HepG2 (cell line): ENCODE data around the gene PSMC2. TPM values are rescaled to one million over a fixed set of nuclear protein-coding genes. Genes with fewer than 3 reads are reported as not detected.

Experiments used
- FOXK2 ChIP-seq: fragments of 450-650 bp; IDR thresholded peaks from 2 replicates; pipeline ENCODE4 v1.6.1; 2016
- KLF9 ChIP-seq: IDR thresholded peaks from 2 replicates; pipeline ENCODE4 v1.6.1; 2016; ENCODE audit warnings: low read depth
- NCOA2 ChIP-seq: sonication (generic); formaldehyde crosslinking; IDR thresholded peaks from 2 replicates; pipeline ENCODE4 v1.8.0; 2022; ENCODE audit warnings: inconsistent platforms
- NFE2L1 ChIP-seq: sonication (generic); formaldehyde crosslinking; IDR thresholded peaks from 2 replicates; pipeline ENCODE4 v1.4.0; 2020; ENCODE audit warnings: missing genetic modification reagents, mild to moderate bottlenecking, borderline replicate concordance
- REPIN1 ChIP-seq: sonication (generic); formaldehyde crosslinking; IDR thresholded peaks from 2 replicates; pipeline ENCODE4 v1.8.0; 2022; ENCODE audit warnings: missing genetic modification reagents, low read depth, mild to moderate bottlenecking, borderline replicate concordance
- SMC3 ChIP-seq: IDR thresholded peaks from 2 replicates; pipeline ENCODE4 v1.6.1; 2011; ENCODE audit warnings: low read length, improper control_type of control experiment
- SRSF9 ChIP-seq: fragments of 200-400 bp; formaldehyde crosslinking; IDR thresholded peaks from 2 replicates; pipeline ENCODE4 v1.6.1; 2018; ENCODE audit warnings: borderline replicate concordance, mild to moderate bottlenecking, low read depth, low read length; ENCODE audit not compliant: insufficient read depth, poor library complexity, severe bottlenecking
- TAF1 ChIP-seq: sonication (generic); formaldehyde crosslinking; IDR thresholded peaks from 2 replicates; pipeline ENCODE4 v1.4.0; 2020; ENCODE audit warnings: missing genetic modification reagents
- ZBTB42 ChIP-seq: sonication (generic); formaldehyde crosslinking; IDR thresholded peaks from 2 replicates; pipeline ENCODE4 v1.5.0; 2020; ENCODE audit warnings: mild to moderate bottlenecking, missing genetic modification reagents
- ZNF251 ChIP-seq: sonication (generic); formaldehyde crosslinking; IDR thresholded peaks from 2 replicates; pipeline ENCODE4 v1.9.0; 2021; ENCODE audit warnings: mild to moderate bottlenecking, missing genetic modification reagents
- ZNF331 ChIP-seq: sonication (generic); formaldehyde crosslinking; IDR thresholded peaks from 2 replicates; pipeline ENCODE4 v1.4.0; 2020; ENCODE audit warnings: missing genetic modification reagents
- ZNF430 ChIP-seq: sonication (generic); formaldehyde crosslinking; IDR thresholded peaks from 2 replicates; pipeline ENCODE4 v1.9.0; 2021; ENCODE audit warnings: mild to moderate bottlenecking, missing genetic modification reagents
- ZNF564 ChIP-seq: sonication (generic); formaldehyde crosslinking; IDR thresholded peaks from 2 replicates; pipeline ENCODE4 v1.8.1; 2023; ENCODE audit warnings: mild to moderate bottlenecking, missing genetic modification reagents
- ZNF878 ChIP-seq: sonication (generic); formaldehyde crosslinking; IDR thresholded peaks from 2 replicates; pipeline ENCODE4 v1.8.1; 2023; ENCODE audit warnings: mild to moderate bottlenecking, missing genetic modification reagents, moderate library complexity
- polyA plus RNA-seq, 8 experiments: library from polyadenylated mRNA; depleted of rRNA in 3 of 8; stranded (reverse) in 7 of 8; unstranded in 1 of 8; fragments of >200 nt; fragmentation: Illumina TruSeq in 4 of 8; extraction: Trizol in 4 of 8; gene quantifications; 2 replicates each; pipeline versions ENCODE4 v1.2.1 to v1.2.3, GENCODE V29; 2011 to 2016; ENCODE audit warnings: low read depth in 4 of 8, missing spikeins in 1 of 8, mixed read lengths in 1 of 8; ENCODE audit not compliant: insufficient read depth in 1 of 8
- total RNA-seq, 5 experiments: library from RNA; depleted of rRNA; stranded (reverse); fragments of >200 nt; fragmentation: Illumina TruSeq; extraction: Trizol; gene quantifications; 2 replicates each; pipeline ENCODE4 v1.2.3, GENCODE V29; 2016; ENCODE audit warnings: low read depth in 1 of 5
- TF ChIP-seq, protein P1 (sequence below): sonication (generic); formaldehyde crosslinking; IDR thresholded peaks from 2 replicates; pipeline ENCODE4 v1.5.1; 2020; ENCODE audit warnings: mild to moderate bottlenecking, missing genetic modification reagents, borderline replicate concordance
- TF ChIP-seq, protein P2 (sequence below): sonication (generic); formaldehyde crosslinking; IDR thresholded peaks from 2 replicates; pipeline ENCODE4 v1.9.0; 2021; ENCODE audit warnings: missing genetic modification reagents, borderline replicate concordance
- TF ChIP-seq, protein P3 (sequence below): IDR thresholded peaks from 2 replicates; pipeline ENCODE4 v1.6.1; 2018; ENCODE audit warnings: missing genetic modification reagents, mild to moderate bottlenecking, missing compliant biosample characterization
- TF ChIP-seq, protein P4 (sequence below): sonication (generic); formaldehyde crosslinking; IDR thresholded peaks from 2 replicates; pipeline ENCODE4 v1.4.0; 2020; ENCODE audit warnings: mild to moderate bottlenecking, missing genetic modification reagents
- TF ChIP-seq, protein P5 (sequence below): sonication (generic); formaldehyde crosslinking; IDR thresholded peaks from 2 replicates; pipeline ENCODE4 v1.4.0; 2020; ENCODE audit warnings: missing genetic modification reagents

Gene PSMC2
- total and polyA plus RNA-seq, 2 of the 13 experiments (the other 11 are each of a cell fraction or from before 2014, with no cell fraction given), result 89.9 to 181 TPM

DNA sequence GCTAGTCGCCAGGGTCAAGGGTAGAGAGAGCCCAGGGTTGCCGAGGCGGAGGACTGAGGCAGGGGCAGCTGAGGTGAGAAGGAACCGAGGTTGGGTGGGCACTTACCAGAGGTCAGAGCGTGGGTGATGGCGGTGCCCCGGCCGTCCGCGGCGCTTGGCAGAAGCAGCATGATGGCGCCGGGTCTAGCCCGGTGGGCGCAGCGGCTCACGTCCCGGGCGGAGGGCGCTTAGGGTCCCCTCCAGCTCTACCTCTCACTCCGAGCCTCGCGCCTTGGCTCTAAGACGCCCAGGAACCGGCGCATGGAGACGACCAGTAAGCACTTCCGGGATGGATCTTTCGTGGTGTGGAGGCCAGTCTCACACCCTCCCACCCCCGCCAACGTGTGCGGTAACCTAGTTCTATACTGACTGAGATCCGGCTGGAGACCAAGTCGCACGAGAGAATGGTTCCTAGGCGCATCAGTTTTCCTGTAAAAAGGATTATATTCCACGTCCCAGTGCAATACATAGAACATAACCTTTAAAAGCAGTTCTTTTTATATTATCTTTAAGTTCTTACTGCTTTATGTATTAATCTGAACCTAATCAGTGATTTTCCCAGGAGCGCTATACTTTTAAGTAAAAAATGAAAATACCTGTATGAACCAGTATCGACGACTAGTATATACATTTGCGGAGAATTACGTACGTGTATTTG is 2.8 kb upstream of the PSMC2 start, which contains the start of gene DNAJC2 (continued):
- TF ChIP-seq REPIN1 (CRISPR knock-in tag) (peak; percentile 74; the same call in 1 of the 2 replicates), ZNF564 (CRISPR knock-in tag) (peak; percentile 70), ZNF878 (CRISPR knock-in tag) (peak; percentile 89), NCOA2 (CRISPR knock-in tag) (peak; percentile 44; the same call in 1 of the 2 replicates), ZNF430 (no peak), KLF9 (no peak), FOXK2 (no peak), SMC3 (no peak), SRSF9 (no peak), ZNF251 (CRISPR knock-in tag) (no peak), NFE2L1 (CRISPR knock-in tag) (no peak), TAF1 (peak; percentile 94), ZNF331 (peak; percentile 92), ZBTB42 (CRISPR knock-in tag) (peak; percentile 78; the same call in 1 of the 2 replicates)
- TF ChIP-seq, protein P1, sequence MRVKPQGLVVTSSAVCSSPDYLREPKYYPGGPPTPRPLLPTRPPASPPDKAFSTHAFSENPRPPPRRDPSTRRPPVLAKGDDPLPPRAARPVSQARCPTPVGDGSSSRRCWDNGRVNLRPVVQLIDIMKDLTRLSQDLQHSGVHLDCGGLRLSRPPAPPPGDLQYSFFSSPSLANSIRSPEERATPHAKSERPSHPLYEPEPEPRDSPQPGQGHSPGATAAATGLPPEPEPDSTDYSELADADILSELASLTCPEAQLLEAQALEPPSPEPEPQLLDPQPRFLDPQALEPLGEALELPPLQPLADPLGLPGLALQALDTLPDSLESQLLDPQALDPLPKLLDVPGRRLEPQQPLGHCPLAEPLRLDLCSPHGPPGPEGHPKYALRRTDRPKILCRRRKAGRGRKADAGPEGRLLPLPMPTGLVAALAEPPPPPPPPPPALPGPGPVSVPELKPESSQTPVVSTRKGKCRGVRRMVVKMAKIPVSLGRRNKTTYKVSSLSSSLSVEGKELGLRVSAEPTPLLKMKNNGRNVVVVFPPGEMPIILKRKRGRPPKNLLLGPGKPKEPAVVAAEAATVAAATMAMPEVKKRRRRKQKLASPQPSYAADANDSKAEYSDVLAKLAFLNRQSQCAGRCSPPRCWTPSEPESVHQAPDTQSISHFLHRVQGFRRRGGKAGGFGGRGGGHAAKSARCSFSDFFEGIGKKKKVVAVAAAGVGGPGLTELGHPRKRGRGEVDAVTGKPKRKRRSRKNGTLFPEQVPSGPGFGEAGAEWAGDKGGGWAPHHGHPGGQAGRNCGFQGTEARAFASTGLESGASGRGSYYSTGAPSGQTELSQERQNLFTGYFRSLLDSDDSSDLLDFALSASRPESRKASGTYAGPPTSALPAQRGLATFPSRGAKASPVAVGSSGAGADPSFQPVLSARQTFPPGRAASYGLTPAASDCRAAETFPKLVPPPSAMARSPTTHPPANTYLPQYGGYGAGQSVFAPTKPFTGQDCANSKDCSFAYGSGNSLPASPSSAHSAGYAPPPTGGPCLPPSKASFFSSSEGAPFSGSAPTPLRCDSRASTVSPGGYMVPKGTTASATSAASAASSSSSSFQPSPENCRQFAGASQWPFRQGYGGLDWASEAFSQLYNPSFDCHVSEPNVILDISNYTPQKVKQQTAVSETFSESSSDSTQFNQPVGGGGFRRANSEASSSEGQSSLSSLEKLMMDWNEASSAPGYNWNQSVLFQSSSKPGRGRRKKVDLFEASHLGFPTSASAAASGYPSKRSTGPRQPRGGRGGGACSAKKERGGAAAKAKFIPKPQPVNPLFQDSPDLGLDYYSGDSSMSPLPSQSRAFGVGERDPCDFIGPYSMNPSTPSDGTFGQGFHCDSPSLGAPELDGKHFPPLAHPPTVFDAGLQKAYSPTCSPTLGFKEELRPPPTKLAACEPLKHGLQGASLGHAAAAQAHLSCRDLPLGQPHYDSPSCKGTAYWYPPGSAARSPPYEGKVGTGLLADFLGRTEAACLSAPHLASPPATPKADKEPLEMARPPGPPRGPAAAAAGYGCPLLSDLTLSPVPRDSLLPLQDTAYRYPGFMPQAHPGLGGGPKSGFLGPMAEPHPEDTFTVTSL, result 0 out of 2 replicates have a peak, but pooled peaks have one; percentile 63
- TF ChIP-seq, protein P2, sequence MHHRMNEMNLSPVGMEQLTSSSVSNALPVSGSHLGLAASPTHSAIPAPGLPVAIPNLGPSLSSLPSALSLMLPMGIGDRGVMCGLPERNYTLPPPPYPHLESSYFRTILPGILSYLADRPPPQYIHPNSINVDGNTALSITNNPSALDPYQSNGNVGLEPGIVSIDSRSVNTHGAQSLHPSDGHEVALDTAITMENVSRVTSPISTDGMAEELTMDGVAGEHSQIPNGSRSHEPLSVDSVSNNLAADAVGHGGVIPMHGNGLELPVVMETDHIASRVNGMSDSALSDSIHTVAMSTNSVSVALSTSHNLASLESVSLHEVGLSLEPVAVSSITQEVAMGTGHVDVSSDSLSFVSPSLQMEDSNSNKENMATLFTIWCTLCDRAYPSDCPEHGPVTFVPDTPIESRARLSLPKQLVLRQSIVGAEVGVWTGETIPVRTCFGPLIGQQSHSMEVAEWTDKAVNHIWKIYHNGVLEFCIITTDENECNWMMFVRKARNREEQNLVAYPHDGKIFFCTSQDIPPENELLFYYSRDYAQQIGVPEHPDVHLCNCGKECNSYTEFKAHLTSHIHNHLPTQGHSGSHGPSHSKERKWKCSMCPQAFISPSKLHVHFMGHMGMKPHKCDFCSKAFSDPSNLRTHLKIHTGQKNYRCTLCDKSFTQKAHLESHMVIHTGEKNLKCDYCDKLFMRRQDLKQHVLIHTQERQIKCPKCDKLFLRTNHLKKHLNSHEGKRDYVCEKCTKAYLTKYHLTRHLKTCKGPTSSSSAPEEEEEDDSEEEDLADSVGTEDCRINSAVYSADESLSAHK (CRISPR knock-in tag), result no peak
- TF ChIP-seq, protein P3, sequence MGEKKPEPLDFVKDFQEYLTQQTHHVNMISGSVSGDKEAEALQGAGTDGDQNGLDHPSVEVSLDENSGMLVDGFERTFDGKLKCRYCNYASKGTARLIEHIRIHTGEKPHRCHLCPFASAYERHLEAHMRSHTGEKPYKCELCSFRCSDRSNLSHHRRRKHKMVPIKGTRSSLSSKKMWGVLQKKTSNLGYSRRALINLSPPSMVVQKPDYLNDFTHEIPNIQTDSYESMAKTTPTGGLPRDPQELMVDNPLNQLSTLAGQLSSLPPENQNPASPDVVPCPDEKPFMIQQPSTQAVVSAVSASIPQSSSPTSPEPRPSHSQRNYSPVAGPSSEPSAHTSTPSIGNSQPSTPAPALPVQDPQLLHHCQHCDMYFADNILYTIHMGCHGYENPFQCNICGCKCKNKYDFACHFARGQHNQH, result peak; percentile 95
- TF ChIP-seq, protein P4, sequence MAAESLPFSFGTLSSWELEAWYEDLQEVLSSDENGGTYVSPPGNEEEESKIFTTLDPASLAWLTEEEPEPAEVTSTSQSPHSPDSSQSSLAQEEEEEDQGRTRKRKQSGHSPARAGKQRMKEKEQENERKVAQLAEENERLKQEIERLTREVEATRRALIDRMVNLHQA (CRISPR knock-in tag), result no peak
- TF ChIP-seq, protein P5, sequence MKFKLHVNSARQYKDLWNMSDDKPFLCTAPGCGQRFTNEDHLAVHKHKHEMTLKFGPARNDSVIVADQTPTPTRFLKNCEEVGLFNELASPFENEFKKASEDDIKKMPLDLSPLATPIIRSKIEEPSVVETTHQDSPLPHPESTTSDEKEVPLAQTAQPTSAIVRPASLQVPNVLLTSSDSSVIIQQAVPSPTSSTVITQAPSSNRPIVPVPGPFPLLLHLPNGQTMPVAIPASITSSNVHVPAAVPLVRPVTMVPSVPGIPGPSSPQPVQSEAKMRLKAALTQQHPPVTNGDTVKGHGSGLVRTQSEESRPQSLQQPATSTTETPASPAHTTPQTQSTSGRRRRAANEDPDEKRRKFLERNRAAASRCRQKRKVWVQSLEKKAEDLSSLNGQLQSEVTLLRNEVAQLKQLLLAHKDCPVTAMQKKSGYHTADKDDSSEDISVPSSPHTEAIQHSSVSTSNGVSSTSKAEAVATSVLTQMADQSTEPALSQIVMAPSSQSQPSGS, result peak; percentile 77; the same call in 1 of the 2 replicates
